ENCODE results near the gene ROCK2.
"Not testable (repeated sequence)": the region's sequence is repeated elsewhere in the genome, so short reads cannot be mapped to it uniquely, and the experiment has no call there.

ROCK2 gene

GRCh38 chr2:11339508-11340083 lies 4.8 kb downstream of the ROCK2 start:
- peaks cover 16% of the 10 kb centered on the region for H3K4me1 Mint-ChIP-seq
- ATAC-seq (ENCODE audit: low read depth) = no peak
- peaks cover 2% of the 10 kb centered on the region for H3K36me3 Mint-ChIP-seq
- peaks cover 2% of the 10 kb centered on the region for H3K9me3 Mint-ChIP-seq
- no peak overlapping the region for H3K27ac Mint-ChIP-seq
- no peaks in the 10 kb centered on the region for H3K27me3 Mint-ChIP-seq
- no peak overlapping the region for H3K4me3 Mint-ChIP-seq
- DNase-seq (ENCODE audit: low spot score in 2 of 2) = no peak

GRCh38 chr2:11338580-11338979 lies 5.9 kb downstream of the ROCK2 start:
- ATAC-seq (ENCODE audit: low read depth) = no peak
- DNase-seq (ENCODE audit: low spot score in 2 of 2) = no peak
- H3K4me3 Mint-ChIP-seq = no peak overlapping the region

GRCh38 chr2:11337909-11338308 lies 6.5 kb downstream of the ROCK2 start:
- Mint-ChIP-seq H3K4me1 (peaks cover 16% of the 10 kb centered on the region), H3K27ac (no peak overlapping the region), H3K4me3 (no peak overlapping the region), H3K9me3 (peaks cover 2% of the 10 kb centered on the region), H3K27me3 (no peaks in the 10 kb centered on the region), H3K36me3 (peaks cover 2% of the 10 kb centered on the region)
- ATAC-seq (ENCODE audit: low read depth) = no peak
- no peak for DNase-seq (ENCODE audit: low spot score in 2 of 2)

More at GRCh38 chr2:11338580-11338979, 5.9 kb downstream of the ROCK2 start:
- Mint-ChIP-seq H3K27me3 (no peaks in the 10 kb centered on the region), H3K4me1 (peaks cover 19% of the 10 kb centered on the region), H3K27ac (no peak overlapping the region), H3K36me3 (peaks cover 2% of the 10 kb centered on the region), H3K9me3 (peaks cover 2% of the 10 kb centered on the region)

GRCh38 chr2:11336189-11336588 lies 8.2 kb downstream of the ROCK2 start:
- ATAC-seq (ENCODE audit: low read depth) = no peak
- Mint-ChIP-seq H3K27me3 (no peaks in the 10 kb centered on the region), H3K9me3 (peaks cover 4% of the 10 kb centered on the region), H3K4me3 (no peak overlapping the region), H3K27ac (no peak overlapping the region), H3K36me3 (peaks cover 4% of the 10 kb centered on the region), H3K4me1 (peaks cover 10% of the 10 kb centered on the region)
- DNase-seq (ENCODE audit: low spot score in 2 of 2) = no peak

GRCh38 chr2:11333427-11334183 lies 10.8 kb downstream of the ROCK2 start:
- H3K36me3 Mint-ChIP-seq = peaks cover 4% of the 10 kb centered on the region

GRCh38 chr2:11332596-11332995 lies 11.8 kb downstream of the ROCK2 start:
- ATAC-seq (ENCODE audit: low read depth) (no peak), DNase-seq (ENCODE audit: low spot score in 2 of 2) (no peak)
- Mint-ChIP-seq H3K36me3 (peaks cover 4% of the 10 kb centered on the region), H3K4me1 (peaks cover 13% of the 10 kb centered on the region), H3K4me3 (no peak overlapping the region), H3K27me3 (no peaks in the 10 kb centered on the region), H3K27ac (no peak overlapping the region), H3K9me3 (peaks cover 4% of the 10 kb centered on the region)

More at GRCh38 chr2:11333427-11334183, 10.8 kb downstream of the ROCK2 start:
- no peak overlapping the region for H3K27ac Mint-ChIP-seq
- H3K27me3 Mint-ChIP-seq = no peaks in the 10 kb centered on the region
- ATAC-seq (ENCODE audit: low read depth) (no peak), DNase-seq (ENCODE audit: low spot score in 2 of 2) (no peak)
- H3K9me3 Mint-ChIP-seq = peaks cover 4% of the 10 kb centered on the region
- no peak overlapping the region for H3K4me3 Mint-ChIP-seq
- H3K4me1 Mint-ChIP-seq = peaks cover 10% of the 10 kb centered on the region

- peak overlapping the region; percentile 24 for H3K4me3 Mint-ChIP-seq
- H3K36me3 Mint-ChIP-seq = peaks cover 2% of the 10 kb centered on the region
- H3K4me1 Mint-ChIP-seq = peaks cover 11% of the 10 kb centered on the region
- DNase-seq (ENCODE audit: low spot score in 2 of 2) (no peak), ATAC-seq (ENCODE audit: low read depth) (no peak)
- H3K27ac Mint-ChIP-seq = peak overlapping the region; percentile 49
- H3K27me3 Mint-ChIP-seq = no peaks in the 10 kb centered on the region
- peaks cover 2% of the 10 kb centered on the region for H3K9me3 Mint-ChIP-seq
Measured at GRCh38 chr2:11330457-11331142, 13.8 kb downstream of the ROCK2 start.

- DNase-seq (ENCODE audit: low spot score in 2 of 2) = no peak
- H3K4me3 Mint-ChIP-seq = no peak overlapping the region
Measured at GRCh38 chr2:11329776-11330175, 14.7 kb downstream of the ROCK2 start.

GRCh38 chr2:11328522-11328921 lies 15.9 kb downstream of the ROCK2 start:
- not testable (repeated sequence) for ATAC-seq (ENCODE audit: low read depth); H3K9me3 Mint-ChIP-seq; H3K4me3 Mint-ChIP-seq; H3K36me3 Mint-ChIP-seq; DNase-seq (ENCODE audit: low spot score in 2 of 2); H3K27ac Mint-ChIP-seq; H3K4me1 Mint-ChIP-seq; H3K27me3 Mint-ChIP-seq

More at GRCh38 chr2:11329776-11330175, 14.7 kb downstream of the ROCK2 start:
- no peak for ATAC-seq (ENCODE audit: low read depth)
- no peak overlapping the region for H3K27ac Mint-ChIP-seq
- H3K27me3 Mint-ChIP-seq = no peaks in the 10 kb centered on the region
- H3K9me3 Mint-ChIP-seq = peaks cover 2% of the 10 kb centered on the region
- H3K4me1 Mint-ChIP-seq = peaks cover 8% of the 10 kb centered on the region
- H3K36me3 Mint-ChIP-seq = peaks cover 2% of the 10 kb centered on the region

GRCh38 chr2:11327871-11328270 lies 16.6 kb downstream of the ROCK2 start:
- H3K4me3 Mint-ChIP-seq = no peak overlapping the region
- H3K27me3 Mint-ChIP-seq = no peaks in the 10 kb centered on the region
- H3K27ac Mint-ChIP-seq = no peak overlapping the region
- DNase-seq (ENCODE audit: low spot score in 2 of 2) (no peak), ATAC-seq (ENCODE audit: low read depth) (no peak)
- peaks cover 2% of the 10 kb centered on the region for H3K9me3 Mint-ChIP-seq
- peaks cover 2% of the 10 kb centered on the region for H3K36me3 Mint-ChIP-seq
- peaks cover 10% of the 10 kb centered on the region for H3K4me1 Mint-ChIP-seq

GRCh38 chr2:11326677-11327211 lies 17.7 kb downstream of the ROCK2 start:
- H3K4me3 Mint-ChIP-seq = no peak overlapping the region
- no peak for ATAC-seq (ENCODE audit: low read depth)
- H3K36me3 Mint-ChIP-seq = no peaks in the 10 kb centered on the region
- no peaks in the 10 kb centered on the region for H3K27me3 Mint-ChIP-seq
- peaks cover 12% of the 10 kb centered on the region for H3K4me1 Mint-ChIP-seq
- no peak for DNase-seq (ENCODE audit: low spot score in 2 of 2)
- no peaks in the 10 kb centered on the region for H3K9me3 Mint-ChIP-seq
- H3K27ac Mint-ChIP-seq = no peak overlapping the region

- H3K27me3 Mint-ChIP-seq = no peaks in the 10 kb centered on the region
- no peaks in the 10 kb centered on the region for H3K9me3 Mint-ChIP-seq
- no peaks in the 10 kb centered on the region for H3K36me3 Mint-ChIP-seq
- ATAC-seq (ENCODE audit: low read depth) = no peak
- no peak overlapping the region for H3K4me3 Mint-ChIP-seq
- DNase-seq (ENCODE audit: low spot score in 2 of 2) = no peak
- no peak overlapping the region for H3K27ac Mint-ChIP-seq
- peaks cover 12% of the 10 kb centered on the region for H3K4me1 Mint-ChIP-seq
Measured at GRCh38 chr2:11325961-11326676, 18.3 kb downstream of the ROCK2 start.

- no peaks in the 10 kb centered on the region for H3K9me3 Mint-ChIP-seq
- DNase-seq (ENCODE audit: low spot score in 2 of 2) (no peak), ATAC-seq (ENCODE audit: low read depth) (no peak)
- H3K27me3 Mint-ChIP-seq = no peaks in the 10 kb centered on the region
- H3K4me3 Mint-ChIP-seq = no peak overlapping the region
- H3K27ac Mint-ChIP-seq = no peak overlapping the region
- H3K36me3 Mint-ChIP-seq = peaks cover 4% of the 10 kb centered on the region
- peaks cover 14% of the 10 kb centered on the region for H3K4me1 Mint-ChIP-seq
Measured at GRCh38 chr2:11321847-11322246, 22.6 kb downstream of the ROCK2 start.
